Measurements from ENCODE around the gene TMEM204. TPM values are rescaled to one million over a fixed set of nuclear protein-coding genes. Genes with fewer than 3 reads are reported as not detected.

Gene TMEM204
- total RNA-seq, 4 donors from 2014 or later = 9.4 to 22.5 (median 13.3) TPM

DNA sequence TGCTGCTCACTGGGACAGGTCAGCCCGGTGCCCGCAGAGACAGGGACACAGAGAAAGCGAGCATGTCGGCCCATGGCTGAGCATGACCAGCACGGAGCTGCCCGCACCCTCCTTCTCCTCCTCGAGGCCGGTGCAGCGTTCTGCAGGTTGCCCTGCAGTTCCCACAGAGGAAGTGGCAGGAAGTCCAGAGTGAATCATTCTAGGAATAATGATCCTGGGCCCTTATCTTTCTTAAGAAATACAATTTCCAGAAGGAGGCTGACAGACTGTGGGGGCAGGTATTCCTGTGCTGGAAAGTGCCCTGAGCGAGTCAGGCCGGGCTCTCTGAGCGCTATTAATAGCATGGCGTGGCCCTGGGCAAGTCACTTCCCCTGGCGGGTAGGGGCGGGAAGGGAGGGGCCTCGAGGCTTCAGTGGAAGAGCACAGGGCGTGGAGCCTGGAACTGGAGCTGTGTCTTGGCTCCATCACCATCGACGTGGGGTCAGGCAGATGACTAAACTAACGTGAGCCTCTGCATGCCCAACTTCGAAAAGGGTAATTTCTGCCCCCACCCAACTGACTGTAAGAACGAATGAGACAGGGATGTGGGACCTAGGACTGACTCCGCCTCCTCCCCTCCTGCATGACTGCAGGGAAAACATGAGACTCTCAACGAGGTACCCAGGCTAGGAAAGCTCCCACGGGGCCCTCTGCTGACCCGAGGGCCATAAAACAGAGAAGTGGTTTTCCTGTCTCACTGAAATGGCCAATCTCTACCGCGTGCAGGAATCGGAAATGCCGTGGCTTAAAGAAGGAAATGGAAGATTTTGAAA, 9.8 kb downstream of the TMEM204 start:
- in situ Hi-C loops (cut with MboI; ENCODE audit: low pct_ligation_motif_present in 1 of 4, low pct_unique_long_range_greater_than_20kb in 1 of 4, low sequenced_read_pairs in 3 of 4) = no loop called here
- DNase-seq = peak; percentile 43
- peak overlapping the region; percentile 38 to 87 (median 68) for H3K27ac ChIP-seq
- intact Hi-C loops (cut with DNase I; ENCODE audit: low total_unique reads) = no loop called here
- 59 to 63% methylated on average over 8 to 30 of the region's 30 CpGs for WGBS, 2 donors (ENCODE audit: low coverage in 1 of 2)
- no peaks in the 10 kb centered on the region for H3K27me3 ChIP-seq
- H3K4me3 ChIP-seq = no peak overlapping the region
- TF ChIP-seq POLR2AphosphoS5 (IDR thresholded peaks at IDR 0.05) (no peak), CTCF (IDR thresholded peaks at IDR 0.05) (no peak), EP300 (IDR thresholded peaks at IDR 0.05; ENCODE audit: low read depth) (no peak), POLR2A (IDR thresholded peaks at IDR 0.05) (no peak)
- H3K36me3 ChIP-seq = no peaks in the 10 kb centered on the region
- H3K4me1 ChIP-seq = peaks cover 14 to 43% (median 24%) of the 10 kb centered on the region in 4 donors
- no peaks in the 10 kb centered on the region for H3K9me3 ChIP-seq

DNA sequence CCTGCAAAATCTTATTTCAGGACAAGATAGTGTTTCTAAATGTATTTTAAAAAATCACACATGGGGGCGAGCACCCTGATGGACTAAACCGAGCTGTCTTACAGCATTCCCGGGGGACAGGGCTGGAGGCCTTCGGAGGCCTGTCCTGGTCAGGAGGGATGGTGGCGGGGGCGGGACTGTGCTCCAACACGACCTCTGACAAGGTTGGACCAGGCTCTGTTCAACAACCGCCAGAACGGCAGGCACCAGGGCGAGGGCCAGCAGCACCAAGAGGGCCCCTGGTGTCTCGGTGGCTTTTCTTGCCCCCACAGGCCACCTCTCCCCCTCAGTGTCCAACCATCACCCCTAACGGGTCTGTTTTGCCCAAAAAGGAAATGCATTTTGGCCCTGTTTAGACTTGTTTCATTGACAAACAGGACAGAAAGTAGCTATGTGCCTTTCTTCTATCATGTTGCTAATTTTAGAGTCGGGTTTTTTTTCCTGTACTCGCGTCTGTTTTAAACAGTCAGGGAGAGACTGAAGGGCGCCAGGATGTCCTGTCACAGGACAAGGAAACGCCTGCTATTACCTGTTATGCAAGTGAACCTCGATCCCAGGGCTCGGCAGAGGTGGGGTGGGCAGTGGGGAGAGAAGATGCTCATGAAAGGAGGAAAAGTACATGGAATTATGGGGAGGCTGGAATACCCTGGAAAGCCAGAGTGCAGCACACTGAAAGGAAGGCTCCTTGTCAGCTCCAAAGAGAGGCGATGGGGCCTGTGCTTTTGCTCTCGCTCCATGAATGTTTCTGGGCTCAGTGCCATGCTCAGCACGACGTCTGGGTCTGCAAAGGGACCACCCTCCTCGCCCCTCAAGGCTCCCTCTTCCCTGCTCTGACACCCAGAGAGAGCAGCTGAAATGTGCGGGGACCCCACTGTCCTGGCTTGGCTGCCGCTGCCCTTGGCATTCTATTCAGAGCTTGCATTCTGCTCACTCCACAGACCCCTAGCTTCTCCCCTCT, 11.9 kb downstream of the TMEM204 start:
- peak in 1 of 3 donors; percentile 14 for TF ChIP-seq POLR2AphosphoS5 (IDR thresholded peaks at IDR 0.05)
- no peak for TF ChIP-seq CTCF (IDR thresholded peaks at IDR 0.05)
- Histone ChIP-seq H3K4me1 (peaks cover 14 to 49% (median 25%) of the 10 kb centered on the region in 4 donors), H3K27ac (peak overlapping the region; percentile 61 to 87 (median 73)), H3K36me3 (no peaks in the 10 kb centered on the region), H3K9me3 (no peaks in the 10 kb centered on the region), H3K27me3 (no peaks in the 10 kb centered on the region), H3K4me3 (peak overlapping the region in 1 of 4 donors; percentile 7)
- intact Hi-C loops (cut with DNase I; ENCODE audit: low total_unique reads) (no loop called here), in situ Hi-C loops (cut with MboI; ENCODE audit: low pct_ligation_motif_present in 1 of 4, low pct_unique_long_range_greater_than_20kb in 1 of 4, low sequenced_read_pairs in 3 of 4) (no loop called here)
- DNase-seq = no peak
- 30 to 52% methylated on average over 9 to 25 of the region's 26 CpGs for WGBS, 2 donors (ENCODE audit: low coverage in 1 of 2)

DNA sequence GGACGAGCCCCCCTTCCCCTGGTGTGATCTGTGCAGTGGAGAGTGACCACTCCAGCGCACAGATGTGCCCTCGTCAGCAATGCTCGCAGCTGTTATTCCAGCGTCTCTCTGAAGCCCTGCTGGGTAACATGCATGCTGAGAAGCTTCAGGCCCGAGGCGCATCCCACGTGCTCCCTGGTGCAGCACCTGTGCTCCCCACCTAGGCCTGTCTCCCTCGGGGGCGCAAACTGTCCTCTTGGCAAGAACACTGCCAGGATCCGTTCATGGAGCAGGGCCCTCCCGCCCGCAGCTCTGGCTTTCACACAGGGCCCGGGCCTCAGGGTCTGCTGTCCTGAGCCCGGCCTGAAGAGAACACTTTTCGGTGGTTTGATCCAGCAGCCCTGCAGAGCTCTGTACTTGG, 13.0 kb downstream of the TMEM204 start:
- Histone ChIP-seq H3K36me3 (no peaks in the 10 kb centered on the region), H3K4me3 (no peak overlapping the region), H3K27ac (peak overlapping the region; percentile 61 to 87 (median 73)), H3K4me1 (peaks cover 14 to 51% (median 26%) of the 10 kb centered on the region in 4 donors), H3K9me3 (no peaks in the 10 kb centered on the region), H3K27me3 (no peaks in the 10 kb centered on the region)
- DNase-seq = no peak
- intact Hi-C loops (cut with DNase I; ENCODE audit: low total_unique reads) = no loop called here
- in situ Hi-C loops (cut with MboI; ENCODE audit: low pct_ligation_motif_present in 1 of 4, low pct_unique_long_range_greater_than_20kb in 1 of 4, low sequenced_read_pairs in 3 of 4) = no loop called here
- TF ChIP-seq CTCF (IDR thresholded peaks at IDR 0.05) = no peak
- WGBS, 2 donors (ENCODE audit: low coverage in 1 of 2) = 91% methylated on average over 16 of the region's 16 CpGs; no CpG with 5 or more reads in 1 of the 2 donors

GRCh38 chr16:1548233-1548632, 14.8 kb downstream of the TMEM204 start:
- 58 to 80% methylated on average over 2 to 5 of the region's 5 CpGs for WGBS, 2 donors (ENCODE audit: low coverage in 1 of 2)
- in situ Hi-C loops (cut with MboI; ENCODE audit: low pct_ligation_motif_present in 1 of 4, low pct_unique_long_range_greater_than_20kb in 1 of 4, low sequenced_read_pairs in 3 of 4) = no loop called here

More at GRCh38 chr16:1548233-1548632, 14.8 kb downstream of the TMEM204 start:
- intact Hi-C loops (cut with DNase I; ENCODE audit: low total_unique reads) = no loop called here
- Histone ChIP-seq H3K27ac (peak overlapping the region; percentile 10 to 87 (median 28)), H3K27me3 (no peaks in the 10 kb centered on the region), H3K36me3 (no peaks in the 10 kb centered on the region), H3K4me3 (no peak overlapping the region), H3K4me1 (peaks cover 14 to 45% (median 26%) of the 10 kb centered on the region in 4 donors), H3K9me3 (no peaks in the 10 kb centered on the region)
- DNase-seq = no peak
- TF ChIP-seq POLR2A (IDR thresholded peaks at IDR 0.05) (no peak), EP300 (IDR thresholded peaks at IDR 0.05; ENCODE audit: low read depth) (no peak)

Measured in transverse colon (tissue), 4 donors.